GM21526 (cell line): ENCODE results near the gene DNAJC5.
"Not testable (repeated sequence)": the region's sequence is repeated elsewhere in the genome, so short reads cannot be mapped to it uniquely, and the experiment has no call there.

Source experiments
- ATAC-seq: cut with Tn5 transposase; IDR thresholded peaks from one replicate; pipeline ENCODE4 v1.9.1; 2021; ENCODE audit warnings: moderate library complexity; ENCODE audit not compliant: unreplicated experiment, low FRiP score

Gene DNAJC5

DNA sequence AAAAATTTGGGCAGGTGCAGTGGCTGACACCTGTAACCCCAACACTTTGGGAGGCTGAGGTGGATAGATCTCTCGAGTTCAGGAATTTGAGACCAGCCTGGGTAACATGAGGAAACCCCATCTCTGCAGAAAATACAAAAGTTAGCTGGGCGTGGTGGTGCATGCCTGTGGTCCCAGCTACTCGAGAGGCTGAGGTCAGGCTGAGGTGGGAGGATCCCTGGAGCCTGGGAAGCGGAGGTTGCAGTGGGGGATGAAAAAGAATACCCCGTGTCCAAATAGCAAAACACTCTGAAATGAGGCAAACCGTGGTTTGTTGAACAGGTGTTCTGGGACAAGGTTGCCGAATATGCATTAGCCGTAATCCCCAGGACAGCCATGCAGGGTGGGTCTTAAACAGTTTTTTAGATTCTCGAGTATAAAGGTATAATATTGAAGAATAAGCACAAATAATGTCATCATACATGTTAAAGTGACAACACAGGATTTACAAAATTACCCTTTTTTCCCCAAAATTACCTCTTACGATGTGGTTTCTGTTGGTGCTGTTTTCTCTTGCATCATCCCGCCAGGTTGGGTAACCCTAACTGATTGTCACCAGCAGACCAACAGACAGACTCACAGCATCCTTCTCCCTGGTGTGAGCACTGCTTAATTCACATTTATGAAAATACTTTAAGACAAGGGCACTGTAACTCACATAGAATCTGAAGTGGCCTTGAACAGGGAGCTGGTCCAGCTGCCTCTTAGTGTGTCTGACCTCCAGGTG, 9.1 kb downstream of the DNAJC5 start:
- ATAC-seq, result no peak

- no peak for ATAC-seq
Observed at GRCh38 chr20:63908008-63908682, 13.2 kb downstream of the DNAJC5 start.

- no peak for ATAC-seq
Observed at GRCh38 chr20:63911176-63911575, 16.2 kb downstream of the DNAJC5 start.

DNA sequence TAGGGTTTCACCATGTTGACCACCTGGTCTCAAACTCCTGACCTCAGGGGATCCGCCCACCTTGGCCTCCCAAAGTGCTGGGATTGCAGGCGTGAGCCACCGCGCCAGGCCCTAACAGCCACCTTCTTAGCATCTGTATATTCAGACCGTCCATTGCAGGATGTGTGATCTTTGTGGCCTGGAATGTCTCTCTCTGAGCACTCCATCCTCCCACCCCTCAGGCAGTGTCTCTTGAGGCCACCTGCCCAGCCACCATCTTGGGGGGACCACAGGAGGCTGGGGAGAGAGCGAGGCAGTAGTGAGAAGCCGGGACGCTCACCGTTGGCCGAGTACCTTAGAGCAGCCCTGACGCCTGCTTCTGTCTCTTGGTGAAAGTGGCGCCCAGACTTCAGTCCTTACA, 18.8 kb downstream of the DNAJC5 start:
- no peak for ATAC-seq

DNA sequence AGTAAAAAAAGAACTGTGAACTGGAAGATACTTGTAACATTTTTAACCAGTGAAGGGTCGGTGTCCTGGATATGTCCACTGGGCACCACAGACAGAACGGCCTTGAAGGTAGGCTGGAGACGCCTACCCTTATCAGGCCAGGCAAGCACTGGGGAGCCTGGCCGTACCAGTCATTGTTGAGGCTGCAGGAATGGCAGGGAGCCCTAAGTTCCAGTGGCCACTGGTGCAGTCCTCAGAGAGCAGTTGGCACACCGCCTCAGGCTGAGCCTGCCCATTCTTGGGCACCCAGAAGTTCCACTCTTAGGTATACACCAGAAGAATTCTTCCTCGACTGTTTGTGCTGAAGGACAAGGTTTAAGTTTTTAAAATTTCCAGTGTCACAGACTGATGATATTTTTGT, 20.5 kb downstream of the DNAJC5 start:
- no peak for ATAC-seq

GRCh38 chr20:63916371-63916939, 21.5 kb downstream of the DNAJC5 start:
- ATAC-seq, result not testable (repeated sequence)

- no peak for ATAC-seq
Observed at GRCh38 chr20:63917811-63918210, 22.9 kb downstream of the DNAJC5 start.

DNA sequence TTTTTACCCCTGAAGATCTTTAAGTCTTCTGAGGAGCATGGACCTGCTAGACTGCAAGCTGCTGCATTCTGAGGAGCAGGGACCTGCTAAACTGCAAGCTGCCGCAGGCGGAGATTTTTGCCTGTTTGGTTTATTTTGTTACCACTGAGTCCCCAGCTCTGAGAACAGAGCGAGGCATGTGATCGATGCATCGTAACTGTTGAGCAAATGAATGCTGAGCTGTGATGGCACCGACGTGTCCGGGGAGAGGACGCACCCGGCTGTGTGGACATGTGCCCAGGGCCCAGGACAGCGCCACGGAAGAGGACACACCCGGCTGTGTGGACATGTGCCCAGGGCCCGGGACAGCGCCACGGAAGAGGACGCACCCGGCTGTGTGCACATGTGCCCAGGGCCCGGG, 24.2 kb downstream of the DNAJC5 start:
- no peak for ATAC-seq

- no peak for ATAC-seq
Observed at GRCh38 chr20:63920226-63920625, 25.3 kb downstream of the DNAJC5 start.

- no peak for ATAC-seq
Observed at GRCh38 chr20:63923651-63924050, 28.7 kb downstream of the DNAJC5 start.

GRCh38 chr20:63924241-63924640, 29.3 kb downstream of the DNAJC5 start:
- ATAC-seq, result no peak

- no peak for ATAC-seq
Observed at GRCh38 chr20:63926298-63926697, 31.4 kb downstream of the DNAJC5 start.

GRCh38 chr20:63929071-63929470, 34.1 kb downstream of the DNAJC5 start:
- no peak for ATAC-seq

DNA sequence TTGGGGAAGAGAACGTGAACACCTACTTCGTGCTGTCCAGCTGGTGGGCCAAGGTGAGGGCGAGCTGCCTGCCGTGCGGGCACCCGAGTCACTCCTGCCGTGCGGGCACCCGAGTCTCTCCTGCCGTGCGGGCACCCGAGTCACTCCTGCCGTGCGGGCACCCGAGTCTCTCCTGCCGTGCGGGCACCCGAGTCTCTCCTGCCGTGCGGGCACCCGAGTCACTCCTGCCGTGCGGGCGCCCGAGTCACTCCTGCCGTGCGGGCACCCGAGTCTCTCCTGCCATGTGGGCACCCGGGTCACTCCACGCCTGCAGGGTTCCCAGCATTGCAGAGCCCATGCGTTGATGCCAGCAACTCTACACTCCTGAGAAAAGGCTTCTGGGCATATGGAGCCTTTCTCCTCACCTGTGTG, 34.6 kb downstream of the DNAJC5 start:
- ATAC-seq, result not testable (repeated sequence)

DNA sequence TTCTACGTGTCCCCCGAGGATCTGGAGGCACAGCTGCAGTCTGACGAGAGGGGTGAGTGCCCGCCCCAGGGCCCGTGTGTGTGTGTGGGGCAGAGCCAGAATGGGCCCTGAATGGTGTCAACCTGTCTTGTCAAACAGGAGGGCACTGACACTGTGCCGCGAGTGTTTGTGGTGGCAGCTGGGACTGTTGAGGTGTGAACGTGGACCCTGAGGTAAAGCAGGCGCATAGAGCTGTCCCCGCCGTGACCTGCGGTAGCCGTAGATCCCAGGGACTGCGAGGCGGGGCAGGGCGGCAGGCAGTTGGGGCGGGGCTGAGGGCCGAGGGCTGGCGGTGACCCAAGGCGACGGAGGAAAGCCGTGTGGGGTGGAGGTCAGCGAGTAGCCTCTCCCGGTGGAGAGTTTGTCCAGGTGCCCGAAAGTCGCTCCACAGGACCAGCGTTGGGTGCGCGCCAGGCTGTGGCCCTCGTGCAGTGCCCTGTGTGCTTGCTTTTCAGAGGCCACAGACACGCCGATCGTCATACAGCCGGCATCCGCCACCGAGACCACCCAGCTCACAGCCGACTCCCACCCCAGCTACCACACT, 36.1 kb downstream of the DNAJC5 start:
- ATAC-seq, result no peak

DNA sequence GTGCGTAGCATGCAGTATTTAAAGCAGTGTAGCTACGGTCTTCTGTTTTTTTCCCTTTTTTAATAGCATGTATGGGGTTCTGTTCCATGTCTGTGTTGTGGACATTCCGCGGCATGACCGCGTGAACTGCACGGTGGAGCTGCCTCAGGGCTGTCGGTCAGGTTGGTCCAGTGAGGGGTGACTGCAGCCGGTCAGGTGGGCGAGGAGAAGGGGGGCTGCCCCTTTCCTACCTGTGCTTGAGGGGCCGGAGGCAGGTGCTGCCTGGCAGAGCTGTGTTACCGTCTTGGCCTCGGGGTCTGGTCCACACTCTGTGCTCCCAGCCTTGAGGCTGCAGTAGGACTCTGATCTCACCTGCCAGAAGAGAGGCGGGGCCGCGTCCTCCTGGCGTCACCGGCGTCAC, 36.8 kb downstream of the DNAJC5 start:
- ATAC-seq, result no peak

GRCh38 chr20:63932606-63933160, 37.8 kb downstream of the DNAJC5 start:
- ATAC-seq, result no peak

DNA sequence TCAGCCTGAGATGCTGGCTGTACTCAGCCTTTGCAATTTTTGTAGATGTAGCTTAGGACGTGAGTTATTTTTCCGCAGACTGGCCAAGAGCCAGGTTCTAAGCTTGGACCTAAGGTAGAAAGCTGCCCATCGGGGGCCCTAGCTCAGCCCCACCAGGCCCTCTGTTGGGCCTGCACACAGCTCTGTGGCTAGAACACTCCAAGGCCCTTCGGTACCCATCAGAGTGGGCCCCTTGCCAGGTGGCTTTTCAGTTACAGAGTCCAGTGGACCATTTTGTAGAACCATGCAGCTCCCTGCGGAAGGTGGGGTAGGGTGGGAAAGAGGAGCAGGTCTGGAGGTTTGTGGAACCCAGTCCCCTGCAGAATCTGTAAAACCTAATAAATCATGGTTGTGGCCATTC, 38.7 kb downstream of the DNAJC5 start:
- ATAC-seq, result no peak

- no peak for ATAC-seq
Observed at GRCh38 chr20:63934271-63935068, 39.5 kb downstream of the DNAJC5 start.

DNA sequence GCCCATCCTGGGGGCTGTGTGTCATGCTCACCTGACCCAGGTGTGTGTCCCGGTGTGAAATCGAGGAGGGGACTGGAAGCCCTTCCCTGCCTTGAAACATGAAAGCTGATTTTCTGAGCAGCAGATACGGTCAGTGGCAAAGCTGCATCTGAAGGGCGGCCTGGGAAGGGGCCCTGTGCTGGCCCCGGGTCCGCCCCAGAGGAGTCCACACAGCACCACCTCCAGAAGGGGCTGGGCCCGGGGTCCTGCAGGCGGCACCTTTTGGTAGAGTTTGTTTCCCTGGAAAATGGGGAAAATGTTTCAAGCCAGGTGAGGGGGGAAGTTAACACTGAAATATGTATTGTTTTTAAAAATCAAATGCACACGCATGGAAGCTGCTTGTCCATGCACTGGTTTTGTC, 40.5 kb downstream of the DNAJC5 start:
- no peak for ATAC-seq
